HFFc6 (cell line): ENCODE data around the gene MAP3K3. TPM values are rescaled to one million over a fixed set of nuclear protein-coding genes. Genes with fewer than 3 reads are reported as not detected.

ENCODE experiments used
- DNase-seq: peaks from one replicate; pipeline ENCODE4 v3.0.0-alpha.2; 2018
- H3K27ac Mint-ChIP-seq: 2 replicates; pipeline ENCODE4 v1.8.0; 2020; ENCODE audit warnings: mild to moderate bottlenecking, mixed read lengths
- H3K27me3 Mint-ChIP-seq: 2 replicates; pipeline ENCODE4 v1.8.0; 2021; ENCODE audit warnings: mild to moderate bottlenecking, moderate library complexity, mixed read lengths; ENCODE audit not compliant: insufficient read depth
- H3K36me3 Mint-ChIP-seq: 2 replicates; pipeline ENCODE4 v1.8.0; 2021; ENCODE audit warnings: low read depth, mixed read lengths
- H3K4me1 Mint-ChIP-seq: 2 replicates; pipeline ENCODE4 v1.8.0; 2020; ENCODE audit warnings: low read depth, mixed read lengths
- H3K4me3 Mint-ChIP-seq: 2 replicates; pipeline ENCODE4 v1.8.0; 2020; ENCODE audit warnings: mild to moderate bottlenecking, moderate library complexity, mixed read lengths
- H3K9me3 Mint-ChIP-seq: 2 replicates; pipeline ENCODE4 v1.8.0; 2020; ENCODE audit warnings: mild to moderate bottlenecking, mixed read lengths
- CTCF ChIP-seq: fragments of 200-600 bp; sonication (generic); IDR thresholded peaks from 2 replicates; pipeline ENCODE4 v1.5.0; 2021; ENCODE audit warnings: antibody characterized with exemption, mild to moderate bottlenecking
- total RNA-seq, 6 experiments: library from RNA; stranded (reverse); fragmentation: NEBNext Ultra II Directional; extraction: Animal tissue kit (Norgen Biotek cat#: 25700); gene quantifications; 2 replicates in 1 of 6; 3 replicates in 5 of 6; pipeline ENCODE4 v1.2.3, GENCODE V29; 2021

MAP3K3 gene
- total RNA-seq, 6 experiments from 2014 or later, result 24.2 to 31.5 (median 27.2) TPM

DNA sequence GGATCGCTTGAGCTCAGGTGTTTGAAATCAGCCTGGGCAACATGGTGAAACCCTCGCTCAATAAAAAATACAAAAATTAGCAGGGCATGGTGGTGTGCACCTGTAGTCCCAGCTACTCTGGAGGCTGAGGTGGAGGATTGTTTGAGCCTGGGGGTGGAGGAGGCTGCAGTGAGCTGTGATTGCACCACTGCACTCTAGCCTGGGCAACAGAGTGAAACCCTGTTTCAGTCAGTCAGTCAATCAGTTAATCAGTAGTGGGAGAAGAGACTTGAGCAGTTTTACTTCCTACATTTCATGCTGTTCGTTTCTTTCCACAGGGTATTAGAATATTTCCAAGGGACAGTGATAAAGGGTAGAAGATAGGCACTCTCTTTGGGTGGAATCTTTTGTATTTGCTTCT lies 8.8 kb downstream of the MAP3K3 start:
- Mint-ChIP-seq H3K36me3 (peaks cover 6% of the 10 kb centered on the region), H3K27ac (no peak overlapping the region), H3K4me3 (no peak overlapping the region), H3K4me1 (peaks cover 22% of the 10 kb centered on the region), H3K9me3 (no peaks in the 10 kb centered on the region), H3K27me3 (no peaks in the 10 kb centered on the region; the same call in 1 of the 2 replicates)
- no peak for DNase-seq
- TF ChIP-seq CTCF, result no peak

- no peak for DNase-seq
- peaks cover 17% of the 10 kb centered on the region for H3K4me1 Mint-ChIP-seq
- H3K9me3 Mint-ChIP-seq, result no peaks in the 10 kb centered on the region
- peaks cover 12% of the 10 kb centered on the region for H3K36me3 Mint-ChIP-seq
- H3K27me3 Mint-ChIP-seq, result no peaks in the 10 kb centered on the region; the same call in 1 of the 2 replicates
- H3K4me3 Mint-ChIP-seq, result no peak overlapping the region
- H3K27ac Mint-ChIP-seq, result no peak overlapping the region
- TF ChIP-seq CTCF, result no peak
Measured at GRCh38 chr17:63631626-63632025, 9.4 kb downstream of the MAP3K3 start.

DNA sequence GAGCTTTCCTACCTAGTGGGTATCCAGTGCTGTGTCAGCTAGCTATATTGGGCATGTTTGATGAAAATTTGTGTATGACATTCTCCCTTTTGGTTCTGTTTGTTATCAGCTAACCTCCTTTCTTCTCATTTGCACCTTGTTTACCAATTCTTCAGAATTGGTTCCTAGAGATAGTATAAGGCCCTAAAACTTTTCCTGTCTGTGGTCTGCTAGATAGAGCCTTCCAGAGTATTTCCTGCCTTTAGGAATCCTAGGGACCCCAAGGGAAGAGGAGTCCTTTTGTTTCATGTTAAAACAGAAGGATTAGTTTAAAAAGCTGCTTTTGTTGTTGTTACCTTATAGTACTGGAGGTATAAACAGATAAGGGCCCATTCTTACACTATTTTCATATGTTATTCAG lies 11.5 kb downstream of the MAP3K3 start:
- Mint-ChIP-seq H3K4me1 (peaks cover 9% of the 10 kb centered on the region; the same call in 1 of the 2 replicates), H3K9me3 (no peaks in the 10 kb centered on the region), H3K27me3 (no peaks in the 10 kb centered on the region; the same call in 1 of the 2 replicates), H3K4me3 (no peak overlapping the region), H3K27ac (no peak overlapping the region), H3K36me3 (peaks cover 16% of the 10 kb centered on the region)
- TF ChIP-seq CTCF, result no peak
- DNase-seq, result no peak

- no peaks in the 10 kb centered on the region for H3K9me3 Mint-ChIP-seq
Measured at GRCh38 chr17:63634163-63634562, 11.9 kb downstream of the MAP3K3 start.

DNA sequence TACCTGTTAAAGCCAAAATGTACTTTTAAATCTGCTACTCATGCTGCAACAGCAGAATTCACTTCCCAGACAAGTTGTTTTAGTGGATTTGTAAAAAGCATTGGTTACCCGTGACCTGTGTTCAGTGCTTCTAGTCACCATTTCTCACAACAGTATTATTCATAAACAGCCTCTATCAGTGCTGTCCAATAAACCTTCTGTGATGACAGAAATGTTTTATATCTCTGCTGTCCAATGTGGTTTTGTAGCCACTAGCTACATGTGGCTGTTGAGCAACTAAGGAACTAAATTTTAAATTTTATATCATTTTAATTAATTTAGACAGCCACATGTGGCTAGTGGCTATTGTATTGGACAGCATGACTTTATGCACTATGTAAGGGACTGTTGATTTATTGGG lies 12.6 kb downstream of the MAP3K3 start:
- no peak for DNase-seq
- no peaks in the 10 kb centered on the region for H3K9me3 Mint-ChIP-seq
- H3K36me3 Mint-ChIP-seq, result peaks cover 16% of the 10 kb centered on the region
- peaks cover 9% of the 10 kb centered on the region; the same call in 1 of the 2 replicates for H3K4me1 Mint-ChIP-seq
- no peak overlapping the region for H3K4me3 Mint-ChIP-seq
- no peak for TF ChIP-seq CTCF
- no peaks in the 10 kb centered on the region; the same call in 1 of the 2 replicates for H3K27me3 Mint-ChIP-seq
- no peak overlapping the region for H3K27ac Mint-ChIP-seq

More at GRCh38 chr17:63634163-63634562, 11.9 kb downstream of the MAP3K3 start:
- H3K27ac Mint-ChIP-seq, result peak overlapping the region; percentile 12; the same call in 1 of the 2 replicates
- no peak for DNase-seq
- no peak overlapping the region for H3K4me3 Mint-ChIP-seq
- H3K36me3 Mint-ChIP-seq, result peaks cover 16% of the 10 kb centered on the region
- TF ChIP-seq CTCF, result no peak
- H3K27me3 Mint-ChIP-seq, result no peaks in the 10 kb centered on the region; the same call in 1 of the 2 replicates
- peaks cover 9% of the 10 kb centered on the region; the same call in 1 of the 2 replicates for H3K4me1 Mint-ChIP-seq
